Esophagus squamous epithelium (tissue), 4 donors: ENCODE results near the gene DENND2A.
"Not testable (repeated sequence)": the region's sequence is repeated elsewhere in the genome, so short reads cannot be mapped to it uniquely, and the experiment has no call there.

Experiments
- CTCF ChIP-seq, 6 experiments: fragments of 450-650 bp in 4 of 6; fragments of 200-600 bp in 2 of 6; sonication (generic) in 2 of 6; IDR thresholded peaks; one replicate each; pipeline ENCODE4 v1.5.1; 2016 to 2019; ENCODE audit warnings: antibody characterized with exemption in 6 of 6, mild to moderate bottlenecking in 4 of 6, moderate library complexity in 4 of 6
- POLR2A ChIP-seq, 4 donors: fragments of 450-650 bp; IDR thresholded peaks; one replicate each; pipeline ENCODE4 v1.6.1; 2017; ENCODE audit warnings: antibody characterized with exemption in 4 of 4, mild to moderate bottlenecking in 4 of 4, moderate library complexity in 3 of 4

- not testable (repeated sequence) for TF ChIP-seq POLR2A, CTCF (IDR thresholded peaks at IDR 0.05)
These were observed 87.4 kb downstream of the DENND2A start for GRCh38 chr7:140553236-140553635.
